GM12875 (cell line): ENCODE data around the gene SPNS2.

Experiments used
- H3K4me3 ChIP-seq: one replicate; pipeline ENCODE4 v1.5.1; 2011; ENCODE audit warnings: low read depth, low read length, control low read depth
- CTCF ChIP-seq: IDR thresholded peaks from 2 replicates; pipeline ENCODE4 v1.5.1; 2011; ENCODE audit warnings: low read depth, mild to moderate bottlenecking, control low read depth, inconsistent platforms, low read length, moderate library complexity, borderline replicate concordance; ENCODE audit not compliant: insufficient read depth

Gene SPNS2

GRCh38 chr17:4543557-4544026 lies 44.9 kb downstream of the SPNS2 start:
- H3K4me3 ChIP-seq, result no peak overlapping the region
- TF ChIP-seq CTCF, result no peak

GRCh38 chr17:4544135-4544950 lies 45.7 kb downstream of the SPNS2 start:
- no peak overlapping the region for H3K4me3 ChIP-seq
- no peak for TF ChIP-seq CTCF

GRCh38 chr17:4544951-4545216 lies 46.2 kb downstream of the SPNS2 start:
- no peak overlapping the region for H3K4me3 ChIP-seq
- no peak for TF ChIP-seq CTCF

GRCh38 chr17:4545217-4545951 lies 46.7 kb downstream of the SPNS2 start:
- no peak for TF ChIP-seq CTCF
- H3K4me3 ChIP-seq, result no peak overlapping the region

- H3K4me3 ChIP-seq, result no peak overlapping the region
- no peak for TF ChIP-seq CTCF
Measured at GRCh38 chr17:4547118-4547906, 48.6 kb downstream of the SPNS2 start.

- TF ChIP-seq CTCF, result no peak
Measured at GRCh38 chr17:4548061-4548461, 49.4 kb downstream of the SPNS2 start.

More at GRCh38 chr17:4548061-4548461, 49.4 kb downstream of the SPNS2 start:
- H3K4me3 ChIP-seq, result no peak overlapping the region
